GM18511 (cell line): ENCODE measurements around the gene PRKG1.
A peak's percentile ranks its signal among the peaks of the same experiment; 100 is the strongest.

Source experiments
- ATAC-seq: cut with Tn5 transposase; IDR thresholded peaks from one replicate; pipeline ENCODE4 v1.9.1; 2021; ENCODE audit warnings: mild to moderate bottlenecking, moderate library complexity; ENCODE audit not compliant: unreplicated experiment

PRKG1 gene

DNA sequence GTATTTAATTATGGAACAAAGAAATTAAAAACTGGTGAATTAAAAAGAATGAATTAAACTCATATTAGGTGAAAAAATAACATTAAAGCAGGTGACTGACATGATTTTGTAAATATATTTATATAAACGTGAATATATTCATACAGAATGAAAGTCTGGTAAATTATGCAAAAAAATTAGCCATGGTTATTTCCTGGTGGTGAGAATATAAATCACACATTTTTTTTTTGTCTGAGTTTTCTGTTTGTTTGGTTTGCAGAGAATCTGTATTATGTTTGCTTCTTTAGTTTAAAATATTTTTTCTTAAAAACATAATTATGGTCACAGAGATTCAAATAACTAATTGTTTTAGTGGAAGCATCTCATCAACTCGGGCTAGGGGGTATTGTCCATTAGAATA lies 698.1 kb downstream of the PRKG1 start:
- ATAC-seq: no peak

- ATAC-seq: no peak
These were observed 699.4 kb downstream of the PRKG1 start for GRCh38 chr10:51773681-51774080.

DNA sequence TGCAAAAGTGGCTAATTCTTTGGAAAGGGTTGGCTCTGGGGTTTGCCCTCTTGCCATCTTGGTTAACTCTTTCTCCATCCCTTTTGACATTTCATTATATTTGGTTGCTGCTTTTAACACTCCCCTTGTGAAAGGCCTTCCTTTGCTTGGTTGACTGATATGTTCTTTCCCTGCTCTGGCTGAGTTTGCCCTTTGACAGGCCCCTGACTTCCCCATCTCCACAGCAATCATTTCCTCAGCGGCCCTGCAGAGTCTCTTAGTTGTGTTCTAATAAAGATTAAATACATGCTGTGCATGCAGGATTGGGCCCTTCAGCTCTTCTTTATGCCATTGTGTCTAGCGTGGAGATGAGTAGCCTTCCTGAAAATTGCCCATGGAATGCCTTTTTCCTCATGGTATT lies 709.7 kb downstream of the PRKG1 start:
- no peak for ATAC-seq

- no peak for ATAC-seq
These were observed 711.9 kb downstream of the PRKG1 start for GRCh38 chr10:51786016-51786683.

DNA sequence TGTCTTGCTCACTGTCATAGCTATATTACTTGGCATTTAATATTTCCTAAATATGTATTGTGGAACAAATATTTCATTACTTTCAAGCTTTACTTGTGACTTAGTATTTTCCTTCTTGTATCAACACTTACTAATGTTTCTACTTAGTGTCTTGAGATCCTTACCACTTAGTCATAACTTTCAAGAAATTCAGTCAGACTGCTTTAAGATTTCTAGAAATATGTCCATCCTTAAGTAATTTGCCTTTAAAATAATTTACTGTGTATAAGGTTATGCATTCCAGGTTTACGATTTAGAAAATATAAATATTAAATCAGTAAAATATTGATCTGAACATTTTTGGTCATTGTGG lies 712.4 kb downstream of the PRKG1 start:
- no peak for ATAC-seq

GRCh38 chr10:51788273-51788672 lies 714.0 kb downstream of the PRKG1 start:
- ATAC-seq: no peak

- ATAC-seq: no peak
These were observed 714.8 kb downstream of the PRKG1 start for GRCh38 chr10:51789118-51789517.

DNA sequence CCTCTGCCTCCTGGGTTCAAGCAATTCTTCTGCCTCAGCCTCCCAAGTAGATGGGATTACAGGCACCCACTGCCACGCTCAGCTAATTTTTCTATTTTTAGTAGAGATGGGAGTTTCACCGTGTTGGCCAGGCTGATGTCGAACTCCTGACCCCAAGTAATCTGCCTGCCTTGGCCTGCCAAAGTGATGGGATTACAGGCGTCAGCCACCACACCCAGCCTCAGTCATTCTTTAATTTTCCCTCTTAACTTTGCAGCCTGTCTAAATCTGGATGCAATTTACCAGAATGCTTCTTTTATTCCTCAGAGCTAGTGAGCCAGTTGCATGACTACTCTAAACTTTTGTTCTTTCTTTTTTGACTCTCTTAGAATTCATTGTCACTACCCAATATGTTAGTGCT lies 715.6 kb downstream of the PRKG1 start:
- ATAC-seq: no peak

GRCh38 chr10:51792678-51793077 lies 718.4 kb downstream of the PRKG1 start:
- ATAC-seq: no peak

GRCh38 chr10:51800121-51800520 lies 725.8 kb downstream of the PRKG1 start:
- ATAC-seq: no peak

GRCh38 chr10:51800725-51801424 lies 726.6 kb downstream of the PRKG1 start:
- no peak for ATAC-seq

- no peak for ATAC-seq
These were observed 727.7 kb downstream of the PRKG1 start for GRCh38 chr10:51802030-51802429.

DNA sequence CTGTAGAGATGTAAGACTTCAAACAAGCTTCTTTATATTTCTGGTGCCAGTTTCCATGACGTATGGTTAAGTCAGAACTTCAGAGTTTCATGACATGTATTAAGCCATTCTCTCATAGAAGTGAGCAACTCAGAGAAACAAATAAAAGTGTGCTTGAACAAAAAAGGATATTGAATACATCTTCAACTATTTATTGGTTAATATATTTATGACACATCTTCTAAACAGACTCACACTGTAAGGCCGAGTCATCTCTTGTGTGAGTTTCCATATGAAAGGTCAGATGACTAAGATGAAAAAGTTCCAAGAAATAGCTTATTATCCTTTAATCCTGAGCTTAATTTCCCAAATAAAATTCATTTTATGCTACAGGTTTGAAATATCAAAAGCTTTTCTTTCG lies 730.6 kb downstream of the PRKG1 start:
- ATAC-seq: no peak

DNA sequence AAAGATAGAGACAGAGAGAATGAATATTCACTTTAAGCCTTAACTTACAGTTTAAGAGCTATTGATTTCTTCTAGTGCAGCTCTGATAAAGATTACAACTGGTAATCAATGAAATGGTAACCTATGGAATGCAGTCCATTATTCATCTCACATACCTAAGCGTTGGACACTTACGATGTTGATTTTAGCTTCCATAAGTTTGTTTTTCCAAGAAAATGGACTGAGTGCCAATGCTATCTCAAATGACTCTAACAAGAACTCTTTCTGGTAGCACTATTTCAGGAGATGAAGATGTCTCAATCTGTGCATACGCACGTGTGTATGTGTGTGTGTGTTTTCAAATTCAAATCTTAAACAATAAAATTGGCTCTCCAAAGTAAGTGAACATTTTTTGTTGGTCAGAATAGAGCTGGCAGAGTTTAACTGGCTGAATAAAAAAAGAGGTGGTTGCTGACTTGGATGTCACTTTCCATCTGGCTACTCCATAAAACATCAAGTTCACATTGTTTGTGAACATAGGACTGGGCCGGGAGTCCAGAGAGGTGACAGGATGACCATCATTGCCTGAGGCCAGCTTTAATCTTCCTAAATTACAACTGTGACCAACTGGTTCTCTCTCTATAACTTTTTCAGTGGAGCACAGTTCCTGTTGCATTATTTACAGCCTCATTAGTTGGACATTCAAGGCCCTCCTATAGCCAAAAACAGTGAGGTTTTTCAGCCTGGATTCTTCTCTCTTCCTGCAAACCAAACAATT lies 732.0 kb downstream of the PRKG1 start:
- ATAC-seq: no peak

- no peak for ATAC-seq
These were observed 733.9 kb downstream of the PRKG1 start for GRCh38 chr10:51808187-51808586.

GRCh38 chr10:51815723-51816122 lies 741.4 kb downstream of the PRKG1 start:
- no peak for ATAC-seq

GRCh38 chr10:51821045-51821444 lies 746.8 kb downstream of the PRKG1 start:
- no peak for ATAC-seq

- ATAC-seq: no peak
These were observed 747.5 kb downstream of the PRKG1 start for GRCh38 chr10:51821745-51822144.

GRCh38 chr10:51832652-51833383 lies 758.5 kb downstream of the PRKG1 start:
- ATAC-seq: peak; percentile 79

DNA sequence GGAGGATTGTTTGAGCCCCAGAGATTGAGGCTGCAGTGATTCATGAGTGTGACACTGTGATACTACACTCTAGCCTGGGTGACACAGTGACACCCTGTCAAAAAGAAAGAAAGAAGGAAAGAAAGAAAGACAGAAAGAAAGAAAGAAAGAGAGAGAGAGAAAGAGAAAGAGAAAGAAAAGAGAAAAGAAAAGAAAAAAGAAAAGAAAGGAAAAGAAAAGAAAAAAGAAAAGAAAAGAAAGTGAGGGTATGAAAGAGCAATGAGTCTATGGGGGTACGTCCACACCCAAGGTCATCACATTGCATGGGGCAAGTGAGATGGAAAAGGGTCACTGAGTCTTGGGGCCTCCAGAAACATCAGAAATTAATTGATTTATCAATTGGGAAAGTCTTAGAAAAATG lies 760.3 kb downstream of the PRKG1 start:
- ATAC-seq: no peak

GRCh38 chr10:51838471-51838870 lies 764.2 kb downstream of the PRKG1 start:
- no peak for ATAC-seq
